T-helper 22 cell (primary cell): Measurements from ENCODE around the gene SLC8B1.

Experiments used
- DNase-seq: peaks from one replicate; pipeline ENCODE4 v3.0.0-alpha.2; 2020; ENCODE audit warnings: low read depth

SLC8B1 gene

GRCh38 chr12:113270709-113271009, 64.2 kb downstream of the SLC8B1 start:
- DNase-seq, result no peak

GRCh38 chr12:113269257-113269943, 65.5 kb downstream of the SLC8B1 start:
- no peak for DNase-seq

- no peak for DNase-seq
Observed at GRCh38 chr12:113268621-113269020, 66.3 kb downstream of the SLC8B1 start.

- no peak for DNase-seq
Observed at GRCh38 chr12:113268136-113268535, 66.8 kb downstream of the SLC8B1 start.

GRCh38 chr12:113267621-113268020, 67.3 kb downstream of the SLC8B1 start:
- no peak for DNase-seq

GRCh38 chr12:113266106-113266895, 68.6 kb downstream of the SLC8B1 start:
- no peak for DNase-seq

GRCh38 chr12:113263431-113263963, 71.4 kb downstream of the SLC8B1 start:
- DNase-seq, result no peak

GRCh38 chr12:113262710-113263109, 72.2 kb downstream of the SLC8B1 start:
- DNase-seq, result no peak

- no peak for DNase-seq
Observed at GRCh38 chr12:113261847-113262470, 73.0 kb downstream of the SLC8B1 start.

GRCh38 chr12:113260636-113261300, 74.1 kb downstream of the SLC8B1 start:
- no peak for DNase-seq

- no peak for DNase-seq
Observed at GRCh38 chr12:113260127-113260526, 74.8 kb downstream of the SLC8B1 start.

GRCh38 chr12:113257564-113257963, 77.3 kb downstream of the SLC8B1 start:
- DNase-seq, result no peak

- no peak for DNase-seq
Observed at GRCh38 chr12:113254298-113254697, 80.6 kb downstream of the SLC8B1 start.

GRCh38 chr12:113253532-113254285, 81.2 kb downstream of the SLC8B1 start:
- DNase-seq, result no peak

GRCh38 chr12:113252494-113252893, 82.4 kb downstream of the SLC8B1 start:
- no peak for DNase-seq

GRCh38 chr12:113251404-113252070, 83.4 kb downstream of the SLC8B1 start:
- no peak for DNase-seq

- DNase-seq, result no peak
Observed at GRCh38 chr12:113250045-113250444, 84.9 kb downstream of the SLC8B1 start.

- no peak for DNase-seq
Observed at GRCh38 chr12:113249546-113249945, 85.4 kb downstream of the SLC8B1 start.

GRCh38 chr12:113248842-113249435, 86.0 kb downstream of the SLC8B1 start:
- DNase-seq, result no peak
